ENCODE measurements around the gene SECISBP2.

- TF ChIP-seq CTCF (IDR thresholded peaks at IDR 0.05) (no peak), ZFX (IDR thresholded peaks at IDR 0.05; ENCODE audit: borderline replicate concordance) (no peak)
Observed at GRCh38 chr9:89274838-89275237, 43.5 kb upstream of the SECISBP2 start.
